Ascending aorta (tissue), 2 donors: ENCODE data around the gene HINT3. TPM values are rescaled to one million over a fixed set of nuclear protein-coding genes. Genes with fewer than 3 reads are reported as not detected.

Experiments used
- DNase-seq, 2 donors: peaks; one replicate each; pipeline ENCODE4 v3.0.0-alpha.2; 2019; ENCODE audit warnings: low spot score in 2 of 2
- H3K27ac ChIP-seq, 2 donors: fragments of 200-600 bp; sonication (generic); one replicate each; pipeline ENCODE4 v1.5.1; 2016 to 2017; ENCODE audit warnings: mild to moderate bottlenecking in 1 of 2
- H3K27me3 ChIP-seq: fragments of 200-600 bp; sonication (generic); one replicate; pipeline ENCODE4 v1.5.1; 2017
- H3K36me3 ChIP-seq, 2 donors: fragments of 200-600 bp; sonication (generic); one replicate each; pipeline ENCODE4 v1.5.1; 2016
- H3K4me1 ChIP-seq, 2 donors: fragments of 200-600 bp; sonication (generic); one replicate each; pipeline ENCODE4 v1.5.1; 2016 to 2017; ENCODE audit warnings: mild to moderate bottlenecking in 1 of 2
- H3K4me3 ChIP-seq, 2 donors: fragments of 200-600 bp; sonication (generic); one replicate each; pipeline ENCODE4 v1.5.1; 2016 to 2017; ENCODE audit warnings: mild to moderate bottlenecking in 1 of 2
- H3K9me3 ChIP-seq, 2 donors: fragments of 200-600 bp; sonication (generic); one replicate each; pipeline ENCODE4 v1.5.1; 2016
- CTCF ChIP-seq, 3 experiments: fragments of 200-600 bp in 2 of 3; fragments of 450-650 bp in 1 of 3; sonication (generic) in 2 of 3; IDR thresholded peaks; one replicate each; pipeline ENCODE4 v1.5.1; 2016 to 2019; ENCODE audit warnings: antibody characterized with exemption in 3 of 3, mild to moderate bottlenecking in 1 of 3, moderate library complexity in 1 of 3
- intact Hi-C: fragments of 100-400 bp; cut with DNase I; formaldehyde crosslinking; loops from one replicate; pipeline ENCODE4 v1.15.1; 2023
- total RNA-seq: library from RNA; depleted of rRNA; stranded (reverse); fragments of >200 nt; gene quantifications from one replicate; pipeline ENCODE4 v1.1.0, GENCODE V29; 2016

The HINT3 gene
- total RNA-seq, 1 donor from 2014 or later: 5.2 TPM

- Histone ChIP-seq H3K36me3 (peaks cover 0 to 7% of the 10 kb centered on the region in 2 donors), H3K9me3 (no peaks in the 10 kb centered on the region), H3K27me3 (no peaks in the 10 kb centered on the region), H3K4me3 (no peak overlapping the region), H3K4me1 (peaks cover 0 to 3% of the 10 kb centered on the region in 2 donors), H3K27ac (no peak overlapping the region)
- intact Hi-C loops: loop anchor here (10.0 kb wide), 1 partner anchor 827 kb away; the partner anchor contains the start of gene TPD52L1
- no peak for TF ChIP-seq CTCF (IDR thresholded peaks at IDR 0.05)
- no peak for DNase-seq
Observed at GRCh38 chr6:125981571-125982185, 25.1 kb downstream of the HINT3 start.

GRCh38 chr6:125983246-125983945 is 26.8 kb downstream of the HINT3 start:
- Histone ChIP-seq H3K27ac (no peak overlapping the region), H3K36me3 (peaks cover 0 to 7% of the 10 kb centered on the region in 2 donors), H3K4me1 (peaks cover 0 to 3% of the 10 kb centered on the region in 2 donors), H3K27me3 (no peaks in the 10 kb centered on the region), H3K9me3 (no peaks in the 10 kb centered on the region), H3K4me3 (no peak overlapping the region)
- no peak for TF ChIP-seq CTCF (IDR thresholded peaks at IDR 0.05)
- DNase-seq: no peak
- intact Hi-C loops: loop anchor here (10.0 kb wide), 1 partner anchor 829 kb away; the partner anchor contains the start of gene TPD52L1

GRCh38 chr6:125984311-125984710 is 27.7 kb downstream of the HINT3 start:
- intact Hi-C loops: loop anchor here (10.0 kb wide), 1 partner anchor 830 kb away; the partner anchor contains the start of gene TPD52L1
- H3K36me3 ChIP-seq: peaks cover 0 to 6% of the 10 kb centered on the region in 2 donors
- H3K27ac ChIP-seq: no peak overlapping the region
- H3K4me1 ChIP-seq: peaks cover 0 to 3% of the 10 kb centered on the region in 2 donors
- no peaks in the 10 kb centered on the region for H3K9me3 ChIP-seq
- no peaks in the 10 kb centered on the region for H3K27me3 ChIP-seq
- no peak for DNase-seq
- H3K4me3 ChIP-seq: no peak overlapping the region
- no peak for TF ChIP-seq CTCF (IDR thresholded peaks at IDR 0.05)

GRCh38 chr6:125985522-125985921 is 29.0 kb downstream of the HINT3 start:
- no peak for DNase-seq
- intact Hi-C loops: loop anchor here (10.0 kb wide), 1 partner anchor 831 kb away; the partner anchor contains the start of gene TPD52L1
- peaks cover 0 to 5% of the 10 kb centered on the region in 2 donors for H3K36me3 ChIP-seq
- H3K27me3 ChIP-seq: no peaks in the 10 kb centered on the region
- no peak for TF ChIP-seq CTCF (IDR thresholded peaks at IDR 0.05)
- H3K4me3 ChIP-seq: peak overlapping the region; percentile 74 to 83
- H3K4me1 ChIP-seq: peaks cover 0 to 3% of the 10 kb centered on the region in 2 donors
- peak overlapping the region; percentile 87 to 88 for H3K27ac ChIP-seq
- no peaks in the 10 kb centered on the region for H3K9me3 ChIP-seq

GRCh38 chr6:125985979-125986300 is 29.4 kb downstream of the HINT3 start:
- Histone ChIP-seq H3K4me1 (peaks cover 0 to 3% of the 10 kb centered on the region in 2 donors), H3K27me3 (no peaks in the 10 kb centered on the region), H3K27ac (peak overlapping the region; percentile 87 to 88), H3K9me3 (no peaks in the 10 kb centered on the region), H3K4me3 (peak overlapping the region; percentile 74 to 83), H3K36me3 (peaks cover 0 to 5% of the 10 kb centered on the region in 2 donors)
- no peak for DNase-seq
- no peak for TF ChIP-seq CTCF (IDR thresholded peaks at IDR 0.05)
- intact Hi-C loops: loop anchor here (10.0 kb wide), 1 partner anchor 831 kb away; the partner anchor contains the start of gene TPD52L1
